Mammary epithelial cell (primary cell): Measurements from ENCODE around the gene RPL39L.

Experiments
- CTCF ChIP-seq, 2 donors: IDR thresholded peaks in 1 of 2; conservative IDR thresholded peaks in 1 of 2; 2 replicates each; pipeline ENCODE4 v1.5.1; 2011 to 2012; ENCODE audit warnings: inconsistent platforms in 2 of 2, low read length in 2 of 2, mild to moderate bottlenecking in 2 of 2, control low read depth in 1 of 2, low read depth in 1 of 2; ENCODE audit not compliant: insufficient read depth in 1 of 2; ENCODE audit errors: extremely low read depth in 1 of 2
- EZH2 ChIP-seq: IDR thresholded peaks from 2 replicates; pipeline ENCODE4 v1.6.1; 2012; ENCODE audit warnings: low read length, inconsistent platforms, borderline replicate concordance

- TF ChIP-seq CTCF (conservative IDR thresholded peaks at IDR 0.05 in 1 of 2, IDR thresholded peaks at IDR 0.05 in 1 of 2; ENCODE audit: extremely low read depth in 1 of 2, insufficient read depth in 1 of 2, low read depth in 1 of 2, low read length in 2 of 2) (no peak), EZH2 (no peak)
Observed at GRCh38 chr3:187086831-187087230, 52.5 kb downstream of the RPL39L start.
